Suprapubic skin (tissue), 4 donors: ENCODE data around the gene RCN2. TPM values are rescaled to one million over a fixed set of nuclear protein-coding genes. Genes with fewer than 3 reads are reported as not detected.

Source experiments
- DNase-seq, 2 donors: peaks; one replicate each; pipeline ENCODE4 v3.0.0-alpha.2; 2019; ENCODE audit warnings: low spot score in 2 of 2
- H3K27ac ChIP-seq: fragments of 200-600 bp; sonication (generic); one replicate; pipeline ENCODE4 v1.5.1; 2019
- H3K27me3 ChIP-seq: fragments of 200-600 bp; sonication (generic); one replicate; pipeline ENCODE4 v1.5.1; 2019
- H3K36me3 ChIP-seq: fragments of 200-600 bp; sonication (generic); one replicate; pipeline ENCODE4 v1.5.1; 2019
- H3K4me1 ChIP-seq: fragments of 200-600 bp; sonication (generic); one replicate; pipeline ENCODE4 v1.5.1; 2019
- H3K4me3 ChIP-seq: fragments of 200-600 bp; sonication (generic); one replicate; pipeline ENCODE4 v1.5.1; 2019; ENCODE audit warnings: mild to moderate bottlenecking
- H3K9me3 ChIP-seq: fragments of 200-600 bp; sonication (generic); one replicate; pipeline ENCODE4 v1.5.1; 2019
- EP300 ChIP-seq: sonication (generic); formaldehyde crosslinking; IDR thresholded peaks from one replicate; pipeline ENCODE4 v1.6.1; 2017; ENCODE audit warnings: antibody characterized with exemption
- POLR2A ChIP-seq, 2 donors: fragments of 450-650 bp; IDR thresholded peaks; one replicate each; pipeline ENCODE4 v1.6.1; 2017; ENCODE audit warnings: antibody characterized with exemption in 2 of 2, mild to moderate bottlenecking in 2 of 2, moderate library complexity in 2 of 2
- POLR2AphosphoS5 ChIP-seq, 3 donors: sonication (generic); formaldehyde crosslinking; IDR thresholded peaks; one replicate each; pipeline ENCODE4 v1.6.1; 2017; ENCODE audit warnings: antibody characterized with exemption in 3 of 3
- WGBS: methylation state at CpG from one replicate; pipeline ENCODE4 v1.1.5; 2018; 5-methylcytosine and 5-hydroxymethylcytosine counted together
- total RNA-seq, 4 donors: library from RNA; depleted of rRNA; stranded (reverse); fragments of >200 nt; gene quantifications; one replicate each; pipeline ENCODE4 v1.1.0, GENCODE V29; 2016
- TF ChIP-seq, protein P1 (sequence below), 2 donors: fragments of 200-600 bp in 1 of 2; fragments of 450-650 bp in 1 of 2; sonication (generic) in 1 of 2; IDR thresholded peaks; one replicate each; pipeline ENCODE4 v1.5.1; 2016 to 2019; ENCODE audit warnings: antibody characterized with exemption in 2 of 2, mild to moderate bottlenecking in 1 of 2, moderate library complexity in 1 of 2

Gene RCN2
- total RNA-seq, 4 donors from 2014 or later = 18.3 to 33.1 (median 23.6) TPM

DNA sequence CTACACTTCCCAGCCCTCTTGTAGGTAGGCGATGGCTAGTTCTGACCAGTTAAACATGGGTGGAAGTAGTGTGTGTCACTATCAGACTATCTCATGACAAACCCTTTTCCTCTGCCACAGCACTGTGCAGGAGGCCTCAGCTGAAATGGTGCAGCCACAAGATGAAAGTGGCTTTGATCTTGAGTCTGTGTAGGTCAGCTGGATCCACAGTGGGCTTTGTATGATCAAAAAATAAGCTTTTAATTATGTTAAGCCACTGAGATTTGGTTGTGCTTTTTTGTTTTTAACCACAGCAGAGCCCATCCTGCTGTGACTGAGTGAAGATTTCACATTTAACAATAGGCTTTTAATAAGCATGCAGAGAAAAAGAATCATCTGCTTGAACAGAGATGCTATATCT, 19.7 kb downstream of the RCN2 start:
- H3K4me3 ChIP-seq = no peak overlapping the region
- H3K4me1 ChIP-seq = no peaks in the 10 kb centered on the region
- H3K36me3 ChIP-seq = peaks cover 33% of the 10 kb centered on the region
- TF ChIP-seq, protein P1, sequence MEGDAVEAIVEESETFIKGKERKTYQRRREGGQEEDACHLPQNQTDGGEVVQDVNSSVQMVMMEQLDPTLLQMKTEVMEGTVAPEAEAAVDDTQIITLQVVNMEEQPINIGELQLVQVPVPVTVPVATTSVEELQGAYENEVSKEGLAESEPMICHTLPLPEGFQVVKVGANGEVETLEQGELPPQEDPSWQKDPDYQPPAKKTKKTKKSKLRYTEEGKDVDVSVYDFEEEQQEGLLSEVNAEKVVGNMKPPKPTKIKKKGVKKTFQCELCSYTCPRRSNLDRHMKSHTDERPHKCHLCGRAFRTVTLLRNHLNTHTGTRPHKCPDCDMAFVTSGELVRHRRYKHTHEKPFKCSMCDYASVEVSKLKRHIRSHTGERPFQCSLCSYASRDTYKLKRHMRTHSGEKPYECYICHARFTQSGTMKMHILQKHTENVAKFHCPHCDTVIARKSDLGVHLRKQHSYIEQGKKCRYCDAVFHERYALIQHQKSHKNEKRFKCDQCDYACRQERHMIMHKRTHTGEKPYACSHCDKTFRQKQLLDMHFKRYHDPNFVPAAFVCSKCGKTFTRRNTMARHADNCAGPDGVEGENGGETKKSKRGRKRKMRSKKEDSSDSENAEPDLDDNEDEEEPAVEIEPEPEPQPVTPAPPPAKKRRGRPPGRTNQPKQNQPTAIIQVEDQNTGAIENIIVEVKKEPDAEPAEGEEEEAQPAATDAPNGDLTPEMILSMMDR (IDR thresholded peaks at IDR 0.05) = no peak
- no peak for TF ChIP-seq POLR2AphosphoS5 (IDR thresholded peaks at IDR 0.05)
- no peak for TF ChIP-seq POLR2A (IDR thresholded peaks at IDR 0.05)
- no peak for TF ChIP-seq EP300
- no peaks in the 10 kb centered on the region for H3K9me3 ChIP-seq
- H3K27me3 ChIP-seq = no peaks in the 10 kb centered on the region
- no peak for DNase-seq
- H3K27ac ChIP-seq = no peak overlapping the region
- 80% methylated on average over 1 of the region's 1 CpG for WGBS

DNA sequence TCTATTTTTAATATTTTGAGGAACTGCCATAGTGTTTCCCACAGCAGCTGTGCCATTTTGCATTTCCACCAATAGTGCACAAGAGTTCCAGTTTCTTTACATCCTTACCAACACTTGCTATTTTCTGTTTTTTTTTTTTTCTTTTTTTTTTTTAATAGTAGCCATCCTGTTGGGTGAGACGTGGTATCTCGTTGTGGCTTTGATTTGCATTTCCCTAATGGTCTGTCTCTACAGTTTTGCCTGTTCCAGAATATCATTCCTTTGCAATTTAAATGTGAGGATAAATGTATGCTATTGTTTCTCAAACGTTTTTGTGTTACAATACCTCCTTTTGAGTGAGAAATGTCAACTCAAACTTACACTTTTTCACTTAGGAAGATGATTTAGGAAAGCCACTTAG, 22.4 kb downstream of the RCN2 start:
- peaks cover 13% of the 10 kb centered on the region for H3K36me3 ChIP-seq
- no peak for DNase-seq
- H3K4me3 ChIP-seq = no peak overlapping the region
- no peak overlapping the region for H3K27ac ChIP-seq
- no peaks in the 10 kb centered on the region for H3K4me1 ChIP-seq
- WGBS = 45% methylated on average over 3 of the region's 3 CpGs
- H3K27me3 ChIP-seq = no peaks in the 10 kb centered on the region
- no peaks in the 10 kb centered on the region for H3K9me3 ChIP-seq
- no peak for TF ChIP-seq POLR2A (IDR thresholded peaks at IDR 0.05)
- TF ChIP-seq, protein P1 (IDR thresholded peaks at IDR 0.05) = no peak
- TF ChIP-seq POLR2AphosphoS5 (IDR thresholded peaks at IDR 0.05) = no peak
- TF ChIP-seq EP300 = no peak

DNA sequence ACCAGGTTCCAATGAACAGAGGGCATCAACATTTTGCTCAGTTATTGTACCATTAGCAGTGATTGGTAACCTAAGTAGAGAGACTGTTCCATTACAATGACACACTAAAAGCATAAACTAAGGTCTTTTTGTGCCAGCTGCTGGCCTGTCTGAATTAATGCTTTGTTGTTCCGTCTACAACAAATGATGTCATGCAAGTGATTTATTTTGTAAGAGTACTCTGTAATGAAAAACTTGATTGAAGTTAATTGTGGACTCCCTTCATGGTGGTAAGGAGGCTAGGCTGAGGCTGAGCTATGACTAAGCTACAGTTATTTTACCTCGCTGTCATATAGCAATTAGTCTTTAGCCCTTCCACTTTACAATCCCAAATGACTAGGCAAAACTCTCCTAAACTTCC, 23.2 kb downstream of the RCN2 start:
- Histone ChIP-seq H3K9me3 (no peaks in the 10 kb centered on the region), H3K36me3 (peaks cover 8% of the 10 kb centered on the region), H3K4me1 (no peaks in the 10 kb centered on the region), H3K27me3 (no peaks in the 10 kb centered on the region), H3K27ac (no peak overlapping the region), H3K4me3 (no peak overlapping the region)
- DNase-seq = no peak
- TF ChIP-seq, protein P1 (IDR thresholded peaks at IDR 0.05) = no peak
- TF ChIP-seq EP300 (no peak), POLR2A (IDR thresholded peaks at IDR 0.05) (no peak), POLR2AphosphoS5 (IDR thresholded peaks at IDR 0.05) (no peak)
- WGBS = 64% methylated on average over 2 of the region's 2 CpGs

DNA sequence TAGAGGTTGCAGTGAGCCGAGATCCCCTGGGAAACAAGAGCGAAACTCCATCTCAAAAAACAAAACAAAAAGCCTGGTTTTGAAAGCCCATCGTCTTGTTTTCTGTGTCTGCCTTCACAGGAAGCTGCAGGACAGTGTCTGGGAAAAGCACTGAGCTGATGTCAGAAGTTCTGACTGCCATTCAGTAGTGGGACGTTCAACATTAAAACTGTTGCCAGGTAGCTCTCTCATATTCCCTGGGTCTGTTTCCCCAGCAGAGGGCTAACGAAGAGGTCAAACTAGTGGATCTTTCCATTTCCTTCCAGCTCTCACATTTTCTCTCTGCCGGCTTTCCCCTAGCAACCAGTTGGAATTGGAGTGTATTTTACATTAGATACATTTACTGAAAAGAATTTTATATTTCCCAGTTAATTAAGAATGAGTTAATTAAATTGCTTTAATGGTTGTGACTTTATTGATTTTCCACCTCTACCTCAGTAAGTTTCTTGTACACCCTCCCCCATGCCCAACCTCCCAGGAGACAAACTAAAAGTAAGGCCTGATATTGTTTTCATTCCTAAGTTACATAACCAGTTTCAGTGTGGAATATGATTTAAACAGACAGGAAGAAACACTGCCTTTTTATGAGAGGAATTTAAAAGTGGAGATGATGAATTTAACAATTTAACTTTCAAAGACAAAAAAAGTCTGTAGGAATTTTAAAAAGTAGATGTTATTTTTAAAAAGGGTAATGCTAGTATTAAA, 29.9 kb downstream of the RCN2 start:
- Histone ChIP-seq H3K9me3 (no peaks in the 10 kb centered on the region), H3K27ac (no peak overlapping the region), H3K4me3 (no peak overlapping the region), H3K36me3 (no peaks in the 10 kb centered on the region), H3K4me1 (no peaks in the 10 kb centered on the region), H3K27me3 (no peaks in the 10 kb centered on the region)
- no peak for DNase-seq
- WGBS = 72% methylated on average over 6 of the region's 6 CpGs
- TF ChIP-seq POLR2A (IDR thresholded peaks at IDR 0.05) (no peak), POLR2AphosphoS5 (IDR thresholded peaks at IDR 0.05) (no peak), EP300 (no peak)
- TF ChIP-seq, protein P1 (IDR thresholded peaks at IDR 0.05) = no peak

DNA sequence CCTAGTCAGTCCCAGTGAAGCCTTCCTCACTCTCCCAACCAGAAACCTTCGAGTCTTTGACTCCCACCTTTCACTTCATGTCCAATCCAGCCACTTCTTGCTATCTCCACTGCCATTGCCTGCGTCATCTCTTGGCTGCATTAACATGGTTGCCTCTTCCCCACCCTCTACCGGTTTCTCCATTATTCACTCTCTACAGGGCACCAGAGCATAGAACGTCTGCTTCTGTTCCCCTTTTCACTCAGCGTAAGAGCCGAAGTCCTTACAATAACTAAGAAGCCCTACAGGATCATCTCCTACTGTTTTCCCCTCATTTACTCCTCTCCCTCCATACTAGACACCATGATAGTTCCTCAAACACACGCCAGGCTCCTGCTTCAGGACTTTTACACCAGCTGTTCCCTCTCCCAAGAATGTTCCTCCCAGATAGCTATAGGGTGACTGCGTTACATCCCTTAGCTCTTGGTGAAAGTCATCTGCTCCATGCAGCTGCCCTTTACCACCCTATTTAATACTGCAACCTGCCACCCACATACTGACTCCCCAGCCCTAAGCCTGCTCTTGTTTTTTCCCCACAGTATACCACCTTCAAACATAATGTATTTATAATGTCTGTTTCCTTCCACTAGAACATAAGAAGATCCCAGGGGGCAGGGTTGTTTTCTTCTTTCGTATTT, 30.9 kb downstream of the RCN2 start:
- H3K36me3 ChIP-seq = no peaks in the 10 kb centered on the region
- TF ChIP-seq EP300 = no peak
- TF ChIP-seq, protein P1 (IDR thresholded peaks at IDR 0.05) = no peak
- no peak for TF ChIP-seq POLR2AphosphoS5 (IDR thresholded peaks at IDR 0.05)
- no peak for TF ChIP-seq POLR2A (IDR thresholded peaks at IDR 0.05)
- H3K9me3 ChIP-seq = no peaks in the 10 kb centered on the region
- no peaks in the 10 kb centered on the region for H3K27me3 ChIP-seq
- peaks cover under 1% of the 10 kb centered on the region for H3K4me1 ChIP-seq
- H3K4me3 ChIP-seq = no peak overlapping the region
- no peak for DNase-seq
- 90% methylated on average over 9 of the region's 9 CpGs for WGBS
- no peak overlapping the region for H3K27ac ChIP-seq
